GM12878 (cell line): ENCODE data around the gene CLASP1. TPM values are rescaled to one million over a fixed set of nuclear protein-coding genes. Genes with fewer than 3 reads are reported as not detected.

Source experiments
- ATAC-seq: fragments of 200-7000 bp; cut with Tn5 transposase; 3 replicates; pipeline ENCODE4 v1.9.1; 2020; ENCODE audit warnings: mild to moderate bottlenecking, moderate library complexity
- BruUV-seq: library from RNA; stranded (reverse); fragments of 400-500 nt; replicated peaks from 2 replicates; lab custom pipeline; 2021; lab: Mats Ljungman, UMichigan
- CTCF ChIA-PET: fragments of 300-600 bp; sonication (Branson Sonifier 250); formaldehyde crosslinking; extraction: SDS; loops from one replicate; lab custom pipeline; 2021; ENCODE audit warnings: inconsistent platforms; lab: Yijun Ruan, JAX
- POLR2A ChIA-PET: fragments of 350-600 bp; formaldehyde crosslinking; extraction: SDS; loops from one replicate; lab custom pipeline; 2021; ENCODE audit warnings: inconsistent platforms; lab: Charles Lee
- RAD21 ChIA-PET: fragments of 300-600 bp; sonication (Branson Sonifier 250); formaldehyde crosslinking; loops from one replicate; lab custom pipeline; 2023; ENCODE audit warnings: antibody characterized with exemption; ENCODE audit not compliant: unreplicated experiment; lab: Charles Lee
- SMC1A ChIA-PET: fragments of 300-600 bp; sonication (Branson Sonifier 250); formaldehyde crosslinking; loops from one replicate; lab custom pipeline; 2023; ENCODE audit not compliant: unreplicated experiment, uncharacterized antibody; lab: Charles Lee
- DNase-seq: peaks from one replicate; pipeline ENCODE4 v3.0.0-alpha.2; 2011; ENCODE audit warnings: low read depth, low spot score
- FAIRE-seq: peaks from 3 replicates; lab custom pipeline; 2011; peaks lifted over from hg19 to GRCh38; lab: Jason Lieb, UNC
- H2AFZ ChIP-seq: 2 replicates; pipeline ENCODE4 v1.6.0; 2011; ENCODE audit warnings: low read depth, low read length, control low read depth; ENCODE audit not compliant: control insufficient read depth
- H3K27ac ChIP-seq: 2 replicates; pipeline ENCODE4 v1.5.1; 2011; ENCODE audit warnings: control low read depth; ENCODE audit not compliant: control insufficient read depth, insufficient read depth
- H3K27me3 ChIP-seq, 2 experiments: replicated peaks in 1 of 2; 2 replicates each; pipeline versions ENCODE4 v1.6.0 to v1.6.1; 2011; ENCODE audit warnings: low read length in 1 of 2; ENCODE audit not compliant: control insufficient read depth in 2 of 2, insufficient read depth in 2 of 2
- H3K36me3 ChIP-seq, 2 experiments: 2 replicates each; pipeline ENCODE4 v1.5.1; 2011; ENCODE audit warnings: low read length in 1 of 2; ENCODE audit not compliant: control insufficient read depth in 2 of 2, insufficient read depth in 2 of 2
- H3K4me1 ChIP-seq: 2 replicates; pipeline ENCODE4 v1.6.1; 2011; ENCODE audit warnings: mild to moderate bottlenecking, low read length, moderate library complexity, mixed read lengths; ENCODE audit not compliant: control insufficient read depth, insufficient read depth
- H3K4me2 ChIP-seq: 2 replicates; pipeline ENCODE4 v1.6.0; 2011; ENCODE audit warnings: control low read depth; ENCODE audit not compliant: control insufficient read depth, insufficient read depth
- H3K4me3 ChIP-seq: fragments of 200-600 bp; sonication (generic); 2 replicates; pipeline ENCODE4 v1.5.1; 2016
- H3K79me2 ChIP-seq: 2 replicates; pipeline ENCODE4 v1.6.0; 2011; ENCODE audit warnings: low read length; ENCODE audit not compliant: control insufficient read depth, insufficient read depth
- H3K9ac ChIP-seq: 2 replicates; pipeline ENCODE4 v1.8.0; 2011; ENCODE audit warnings: low read length, control low read depth, mixed read lengths; ENCODE audit not compliant: control insufficient read depth, insufficient read depth
- H3K9me3 ChIP-seq: replicated peaks from 3 replicates; pipeline ENCODE4 v1.5.1; 2011; ENCODE audit warnings: mild to moderate bottlenecking, low read length; ENCODE audit not compliant: control insufficient read depth, insufficient read depth
- H4K20me1 ChIP-seq: 2 replicates; pipeline ENCODE4 v1.6.0; 2011; ENCODE audit not compliant: control insufficient read depth, insufficient read depth
- CHD4 ChIP-seq: fragments of 200-600 bp; sonication (generic); IDR thresholded peaks from 2 replicates; pipeline ENCODE4 v1.6.1; 2016; ENCODE audit warnings: mild to moderate bottlenecking
- GABPA ChIP-seq: IDR thresholded peaks from 2 replicates; pipeline ENCODE4 v1.6.1; 2014; ENCODE audit warnings: antibody characterized with exemption, low read depth, mild to moderate bottlenecking, inconsistent platforms
- JUNB ChIP-seq: IDR thresholded peaks from 2 replicates; pipeline ENCODE4 v1.6.1; 2016; ENCODE audit warnings: antibody characterized with exemption, mild to moderate bottlenecking
- KLF5 ChIP-seq: fragments of 450-650 bp; IDR thresholded peaks from 2 replicates; pipeline ENCODE4 v1.6.1; 2014; ENCODE audit warnings: mild to moderate bottlenecking; ENCODE audit not compliant: partially characterized antibody
- MYC ChIP-seq: IDR thresholded peaks from 2 replicates; pipeline ENCODE4 v1.6.1; 2011; ENCODE audit warnings: mild to moderate bottlenecking, low read length, moderate library complexity, inconsistent platforms; ENCODE audit not compliant: insufficient read depth, insufficient replicate concordance, insufficient read length, severe bottlenecking
- NKRF ChIP-seq: fragments of 450-650 bp; conservative IDR thresholded peaks from 2 replicates; pipeline ENCODE4 v1.6.1; 2017; ENCODE audit warnings: mild to moderate bottlenecking, moderate library complexity
- PAX5 ChIP-seq: IDR thresholded peaks from 2 replicates; pipeline ENCODE4 v1.6.1; 2011; ENCODE audit warnings: low read depth, low read length, borderline replicate concordance
- POLR2A ChIP-seq: IDR thresholded peaks from 2 replicates; pipeline ENCODE4 v1.6.1; 2011; ENCODE audit warnings: low read depth, mild to moderate bottlenecking, low read length
- TARDBP ChIP-seq: IDR thresholded peaks from 2 replicates; pipeline ENCODE4 v1.6.1; 2016; ENCODE audit warnings: borderline replicate concordance
- WGBS: methylation state at CpG from one replicate; pipeline ENCODE4 v1.1.6; 2016; ENCODE audit warnings: low lambda C conversion rate; ENCODE audit not compliant: insufficient replicate concordance, insufficient coverage; ENCODE audit errors: missing lambda C conversion rate; 5-methylcytosine and 5-hydroxymethylcytosine counted together
- in situ Hi-C: fragments of 300-500 bp; cut with MboI; formaldehyde crosslinking; loops from 9 replicates; pipeline ENCODE4 v1.14.3; 2018; ENCODE audit warnings: mixed read lengths
- intact Hi-C: fragments of 100-400 bp; cut with micrococcal nuclease; formaldehyde crosslinking; loops from one replicate; pipeline ENCODE4 v1.14.2; 2022; ENCODE audit not compliant: unreplicated experiment
- polyA plus RNA-seq, 11 experiments: library from polyadenylated mRNA; depleted of rRNA in 4 of 11; unstranded in 6 of 11; stranded (reverse) in 5 of 11; fragments of >200 nt; fragmentation: Nextera tagmentation in 4 of 11; fragmentation: Illumina TruSeq in 1 of 11; extraction: Ambion mirVana in 4 of 11; extraction: Trizol in 1 of 11; gene quantifications; 1 replicate in 1 of 11; 2 replicates in 10 of 11; pipeline versions ENCODE4 v1.2.1 to v1.2.3, GENCODE V29; 2011 to 2016; ENCODE audit warnings: inconsistent platforms in 2 of 11, missing spikeins in 2 of 11, low read depth in 1 of 11
- total RNA-seq, 4 experiments: library from RNA; depleted of rRNA in 3 of 4; stranded (reverse); fragments of >200 nt in 3 of 4; fragmentation: Illumina TruSeq in 1 of 4; extraction: Trizol in 1 of 4; gene quantifications; 2 replicates each; pipeline versions ENCODE4 v1.2.1 to v1.2.3, GENCODE V29; 2013 to 2021
- TF ChIP-seq, protein P1 (sequence below): fragments of 450-650 bp; IDR thresholded peaks from 2 replicates; pipeline ENCODE4 v1.6.1; 2017; ENCODE audit warnings: mild to moderate bottlenecking

The CLASP1 gene
- total and polyA plus RNA-seq, 10 of the 15 experiments (the other 5 are each of a cell fraction or from before 2014, with no cell fraction given) = 1.4 to 62.4 (median 32.9) TPM

- TF ChIP-seq, protein P1, sequence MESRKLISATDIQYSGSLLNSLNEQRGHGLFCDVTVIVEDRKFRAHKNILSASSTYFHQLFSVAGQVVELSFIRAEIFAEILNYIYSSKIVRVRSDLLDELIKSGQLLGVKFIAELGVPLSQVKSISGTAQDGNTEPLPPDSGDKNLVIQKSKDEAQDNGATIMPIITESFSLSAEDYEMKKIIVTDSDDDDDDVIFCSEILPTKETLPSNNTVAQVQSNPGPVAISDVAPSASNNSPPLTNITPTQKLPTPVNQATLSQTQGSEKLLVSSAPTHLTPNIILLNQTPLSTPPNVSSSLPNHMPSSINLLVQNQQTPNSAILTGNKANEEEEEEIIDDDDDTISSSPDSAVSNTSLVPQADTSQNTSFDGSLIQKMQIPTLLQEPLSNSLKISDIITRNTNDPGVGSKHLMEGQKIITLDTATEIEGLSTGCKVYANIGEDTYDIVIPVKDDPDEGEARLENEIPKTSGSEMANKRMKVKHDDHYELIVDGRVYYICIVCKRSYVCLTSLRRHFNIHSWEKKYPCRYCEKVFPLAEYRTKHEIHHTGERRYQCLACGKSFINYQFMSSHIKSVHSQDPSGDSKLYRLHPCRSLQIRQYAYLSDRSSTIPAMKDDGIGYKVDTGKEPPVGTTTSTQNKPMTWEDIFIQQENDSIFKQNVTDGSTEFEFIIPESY = no peak
- no peak for TF ChIP-seq POLR2A
Measured at GRCh38 chr2:121294881-121295840, 354.1 kb downstream of the CLASP1 start (continued).

DNA sequence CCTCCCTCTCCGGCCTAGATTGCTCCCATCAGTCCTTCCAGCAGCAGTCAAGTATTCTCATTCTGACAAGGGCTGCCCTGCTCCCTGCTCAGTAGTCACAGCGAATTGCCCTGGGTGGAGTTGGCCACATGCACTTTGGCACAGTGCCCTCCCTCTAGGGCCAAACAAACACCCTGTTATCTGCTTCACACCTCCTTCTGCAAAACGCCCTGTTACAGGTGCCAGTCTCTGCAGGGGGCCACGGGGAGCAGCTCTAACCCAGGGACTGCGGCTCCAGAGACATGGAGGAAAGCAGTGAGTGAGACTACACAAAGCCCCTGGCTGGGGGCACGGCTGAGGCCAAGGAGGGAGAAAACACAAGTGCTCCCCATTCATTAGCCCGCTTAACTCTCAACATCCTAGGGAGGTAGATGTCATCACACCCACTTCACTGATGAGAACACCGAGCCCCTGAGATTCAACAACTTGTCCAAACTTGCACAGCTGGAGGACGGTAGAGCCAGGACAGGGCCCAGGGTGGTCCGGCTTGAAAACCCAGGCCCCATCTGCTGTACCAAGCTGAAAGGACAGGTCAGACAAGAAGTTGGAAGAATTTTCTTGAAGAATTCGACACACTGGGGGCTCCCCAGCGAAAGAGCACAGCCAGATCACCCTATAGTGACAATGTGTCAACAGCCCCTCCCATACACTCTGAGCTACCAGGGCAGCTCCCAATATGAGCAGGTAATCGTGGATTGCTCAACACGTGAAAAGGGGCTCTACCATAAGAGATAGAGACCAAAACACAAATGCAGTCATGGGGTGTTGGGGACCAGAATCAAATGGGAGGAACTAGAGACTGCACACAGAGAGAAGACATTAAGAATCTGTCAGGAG is 355.6 kb downstream of the CLASP1 start:
- Histone ChIP-seq H3K9me3 (no peaks in the 10 kb centered on the region; the same call in 2 of the 3 replicates), H3K27ac (no peak overlapping the region), H3K27me3 (no peaks in the 10 kb centered on the region), H3K79me2 (no peaks in the 10 kb centered on the region), H2AFZ (no peak overlapping the region), H4K20me1 (no peaks in the 10 kb centered on the region), H3K36me3 (no peaks in the 10 kb centered on the region), H3K9ac (no peak overlapping the region), H3K4me1 (no peaks in the 10 kb centered on the region), H3K4me2 (no peak overlapping the region), H3K4me3 (no peak overlapping the region)
- ChIA-PET RAD21 (no interaction called here), CTCF (no interaction called here), POLR2A (no interaction called here), SMC1A (no interaction called here)
- WGBS = 25% methylated on average over 14 of the region's 14 CpGs
- BruUV-seq = no TSS peak
- ATAC-seq = no peak
- DNase-seq = no peak
- intact Hi-C loops (no loop called here), in situ Hi-C loops (no loop called here)
- no peak for FAIRE-seq
- TF ChIP-seq KLF5 = no peak
- TF ChIP-seq CHD4 = no peak
- TF ChIP-seq NKRF = no peak
- TF ChIP-seq MYC = no peak
- TF ChIP-seq POLR2A = no peak
- TF ChIP-seq JUNB = no peak
- TF ChIP-seq PAX5 = no peak
- no peak for TF ChIP-seq GABPA
- TF ChIP-seq TARDBP = no peak
